Smooth muscle cell (in vitro differentiated cells): ENCODE measurements around the gene POU2F1. TPM values are rescaled to one million over a fixed set of nuclear protein-coding genes. Genes with fewer than 3 reads are reported as not detected.

ENCODE experiments used
- DNase-seq: peaks from one replicate; lab custom pipeline; 2025; ENCODE audit not compliant: unreplicated experiment; lab: John Stamatoyannopoulos, UW
- H2AFZ ChIP-seq: fragments of 200-600 bp; sonication (generic); 2 replicates; pipeline ENCODE4 v1.6.0; 2016; ENCODE audit warnings: antibody characterized with exemption, low read depth, mild to moderate bottlenecking
- H3F3A ChIP-seq: fragments of 200-600 bp; sonication (generic); 2 replicates; pipeline ENCODE4 v1.6.0; 2017; ENCODE audit warnings: antibody characterized with exemption, low read depth
- H3K27ac ChIP-seq: fragments of 200-600 bp; sonication (generic); 2 replicates; pipeline ENCODE4 v1.5.1; 2016; ENCODE audit warnings: low read depth, mild to moderate bottlenecking
- H3K27me3 ChIP-seq: fragments of 200-600 bp; sonication (generic); 2 replicates; pipeline ENCODE4 v1.6.1; 2016; ENCODE audit warnings: low read depth, mild to moderate bottlenecking
- H3K36me3 ChIP-seq: fragments of 200-600 bp; sonication (generic); 2 replicates; pipeline ENCODE4 v1.5.1; 2016; ENCODE audit warnings: low read depth
- H3K4me1 ChIP-seq: fragments of 200-600 bp; sonication (generic); 2 replicates; pipeline ENCODE4 v1.5.1; 2016; ENCODE audit warnings: low read depth
- H3K4me2 ChIP-seq: fragments of 200-600 bp; sonication (generic); 2 replicates; pipeline ENCODE4 v1.6.0; 2016; ENCODE audit warnings: mild to moderate bottlenecking
- H3K4me3 ChIP-seq: fragments of 200-600 bp; sonication (generic); 2 replicates; pipeline ENCODE4 v1.5.1; 2016; ENCODE audit warnings: mild to moderate bottlenecking
- H3K79me2 ChIP-seq: fragments of 200-600 bp; sonication (generic); 2 replicates; pipeline ENCODE4 v1.6.0; 2016; ENCODE audit warnings: low read depth, mild to moderate bottlenecking
- H3K9ac ChIP-seq: fragments of 200-600 bp; sonication (generic); 2 replicates; pipeline ENCODE4 v1.6.0; 2016; ENCODE audit warnings: low read depth
- H3K9me3 ChIP-seq: fragments of 200-600 bp; sonication (generic); replicated peaks from 2 replicates; pipeline ENCODE4 v1.5.1; 2016; ENCODE audit warnings: low read depth
- H4K20me1 ChIP-seq: fragments of 200-600 bp; sonication (generic); 2 replicates; pipeline ENCODE4 v1.6.0; 2016; ENCODE audit warnings: low read depth
- WGBS: methylation state at CpG from one replicate; pipeline ENCODE4 v1.1.7; 2016; ENCODE audit warnings: low lambda C conversion rate; 5-methylcytosine and 5-hydroxymethylcytosine counted together
- polyA plus RNA-seq: library from polyadenylated mRNA; unstranded; fragments of >200 nt; fragmentation: Nextera tagmentation; extraction: Ambion mirVana; gene quantifications from 2 replicates; pipeline ENCODE4 v1.2.1, GENCODE V29; 2016
- total RNA-seq: library from RNA; depleted of rRNA; stranded (reverse); fragments of >200 nt; gene quantifications from 2 replicates; pipeline ENCODE4 v1.2.3, GENCODE V29; 2014
- TF ChIP-seq, protein P1 (sequence below): fragments of 200-600 bp; sonication (generic); IDR thresholded peaks from 2 replicates; pipeline ENCODE4 v1.5.1; 2017; ENCODE audit warnings: borderline replicate concordance, mild to moderate bottlenecking, antibody characterized with exemption; ENCODE audit not compliant: insufficient read depth, poor library complexity, severe bottlenecking

The POU2F1 gene
- total and polyA plus RNA-seq, 2 experiments from 2014 or later, result 5.3 to 15.6 TPM

DNA sequence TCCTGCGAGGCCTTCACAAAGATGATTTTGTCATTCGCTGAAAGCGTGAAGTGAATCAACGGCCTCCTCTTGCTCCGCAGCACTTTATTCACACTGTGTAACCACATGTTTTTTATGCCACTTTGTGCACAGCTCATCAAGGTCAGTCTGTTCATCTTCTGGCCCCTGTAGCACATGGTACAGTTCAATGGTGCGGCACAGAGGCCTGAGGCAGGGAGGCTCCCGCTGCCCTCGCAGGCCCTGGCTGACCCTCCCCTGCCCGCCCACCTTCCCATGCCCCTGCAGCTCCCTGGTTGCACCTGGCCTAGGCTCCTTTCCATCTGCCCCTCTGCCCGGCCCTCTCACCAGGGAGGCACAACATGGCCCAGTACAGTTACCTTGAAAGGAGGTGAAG lies 210.2 kb downstream of the POU2F1 start:
- Histone ChIP-seq H4K20me1 (no peaks in the 10 kb centered on the region), H2AFZ (no peak overlapping the region), H3K9me3 (no peaks in the 10 kb centered on the region), H3K4me3 (no peak overlapping the region), H3K79me2 (no peaks in the 10 kb centered on the region), H3K27me3 (no peaks in the 10 kb centered on the region), H3K4me2 (no peak overlapping the region), H3F3A (no peaks in the 10 kb centered on the region), H3K36me3 (no peaks in the 10 kb centered on the region), H3K4me1 (no peaks in the 10 kb centered on the region), H3K9ac (no peak overlapping the region), H3K27ac (no peak overlapping the region)
- WGBS, result 82% methylated on average over 10 of the region's 10 CpGs
- DNase-seq, result no peak
- TF ChIP-seq, protein P1, sequence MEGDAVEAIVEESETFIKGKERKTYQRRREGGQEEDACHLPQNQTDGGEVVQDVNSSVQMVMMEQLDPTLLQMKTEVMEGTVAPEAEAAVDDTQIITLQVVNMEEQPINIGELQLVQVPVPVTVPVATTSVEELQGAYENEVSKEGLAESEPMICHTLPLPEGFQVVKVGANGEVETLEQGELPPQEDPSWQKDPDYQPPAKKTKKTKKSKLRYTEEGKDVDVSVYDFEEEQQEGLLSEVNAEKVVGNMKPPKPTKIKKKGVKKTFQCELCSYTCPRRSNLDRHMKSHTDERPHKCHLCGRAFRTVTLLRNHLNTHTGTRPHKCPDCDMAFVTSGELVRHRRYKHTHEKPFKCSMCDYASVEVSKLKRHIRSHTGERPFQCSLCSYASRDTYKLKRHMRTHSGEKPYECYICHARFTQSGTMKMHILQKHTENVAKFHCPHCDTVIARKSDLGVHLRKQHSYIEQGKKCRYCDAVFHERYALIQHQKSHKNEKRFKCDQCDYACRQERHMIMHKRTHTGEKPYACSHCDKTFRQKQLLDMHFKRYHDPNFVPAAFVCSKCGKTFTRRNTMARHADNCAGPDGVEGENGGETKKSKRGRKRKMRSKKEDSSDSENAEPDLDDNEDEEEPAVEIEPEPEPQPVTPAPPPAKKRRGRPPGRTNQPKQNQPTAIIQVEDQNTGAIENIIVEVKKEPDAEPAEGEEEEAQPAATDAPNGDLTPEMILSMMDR, result no peak

DNA sequence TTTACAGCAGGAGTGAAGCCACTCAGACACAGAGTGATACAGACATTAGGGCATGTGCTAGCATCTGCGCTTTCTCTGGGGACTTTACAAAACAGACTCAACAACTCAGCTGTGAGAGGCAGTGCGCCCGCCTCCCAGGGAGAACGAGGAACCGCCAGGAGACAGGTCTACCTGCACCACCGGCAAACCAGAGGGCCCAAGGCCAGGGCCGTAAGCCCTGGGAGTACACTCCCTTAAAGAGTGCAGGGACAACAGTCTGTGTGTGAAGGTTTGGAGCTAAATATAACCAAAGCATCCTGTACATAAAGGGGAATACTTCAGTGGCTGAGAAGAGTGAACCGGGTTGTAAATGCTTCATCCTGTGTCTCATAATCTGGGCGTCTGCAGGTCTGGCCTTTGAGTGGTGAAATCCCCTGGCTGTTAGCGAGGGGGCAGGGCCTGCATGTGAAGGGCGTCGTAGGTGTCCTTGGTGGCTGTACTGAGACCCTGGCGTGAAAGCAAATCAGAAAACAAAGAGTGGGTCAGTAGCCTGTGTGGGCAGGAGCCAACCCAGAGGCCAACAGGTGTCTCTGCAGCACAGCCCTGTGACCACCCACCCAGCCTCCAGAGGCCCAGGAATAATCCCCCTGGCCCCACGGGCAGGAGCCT lies 210.7 kb downstream of the POU2F1 start:
- no peak for DNase-seq
- 83% methylated on average over 14 of the region's 14 CpGs for WGBS
- no peaks in the 10 kb centered on the region for H3K9me3 ChIP-seq
- H3F3A ChIP-seq, result no peaks in the 10 kb centered on the region
- H3K27ac ChIP-seq, result no peak overlapping the region
- no peak overlapping the region for H2AFZ ChIP-seq
- no peaks in the 10 kb centered on the region for H3K27me3 ChIP-seq
- H3K9ac ChIP-seq, result no peak overlapping the region
- TF ChIP-seq, protein P1, result no peak
- no peaks in the 10 kb centered on the region for H4K20me1 ChIP-seq
- no peak overlapping the region for H3K4me3 ChIP-seq
- H3K4me2 ChIP-seq, result no peak overlapping the region
- no peaks in the 10 kb centered on the region for H3K36me3 ChIP-seq
- no peaks in the 10 kb centered on the region for H3K79me2 ChIP-seq
- no peaks in the 10 kb centered on the region for H3K4me1 ChIP-seq

DNA sequence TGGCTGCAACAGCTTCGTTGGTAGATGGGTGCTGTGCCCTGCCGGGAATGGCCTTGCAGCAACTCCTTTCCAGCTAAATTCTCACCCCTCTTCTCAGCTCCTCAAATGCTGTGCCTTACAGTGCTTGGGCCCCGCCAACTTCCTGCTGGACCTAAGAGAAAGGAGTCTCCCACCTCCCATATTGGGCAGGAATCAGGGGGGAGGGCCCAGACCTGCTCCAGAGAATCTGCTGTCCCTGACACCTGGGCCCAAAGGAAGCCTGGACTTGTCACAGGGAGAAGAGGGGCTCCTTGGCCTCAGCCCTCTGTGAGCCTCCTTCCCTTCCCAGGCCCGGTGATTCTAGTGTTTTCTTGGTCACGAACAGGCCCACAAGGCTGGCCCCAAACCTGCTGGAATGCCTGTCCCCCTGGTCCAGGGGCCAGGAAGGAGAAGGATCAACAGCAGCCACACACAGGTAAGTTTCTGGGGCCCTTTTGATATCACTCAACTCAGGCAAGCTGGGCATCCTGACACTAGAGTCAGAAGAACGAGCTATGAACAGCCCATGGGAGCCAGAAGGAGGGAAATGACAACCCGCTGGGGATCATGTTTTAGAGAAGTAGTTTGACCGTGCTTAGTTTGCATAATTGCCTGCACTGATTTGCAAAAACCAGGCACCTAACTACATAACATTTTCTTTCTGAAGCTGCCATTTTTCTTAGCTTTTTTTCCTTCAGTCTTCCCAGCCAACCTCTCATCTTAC lies 211.4 kb downstream of the POU2F1 start:
- H3F3A ChIP-seq, result no peaks in the 10 kb centered on the region
- 83% methylated on average over 8 of the region's 8 CpGs for WGBS

More for the DNA sequence above, 211.4 kb downstream of the POU2F1 start:
- no peaks in the 10 kb centered on the region for H3K9me3 ChIP-seq
- TF ChIP-seq, protein P1, result no peak
- no peak overlapping the region for H3K4me2 ChIP-seq
- no peak for DNase-seq
- H3K4me1 ChIP-seq, result no peaks in the 10 kb centered on the region
- H3K79me2 ChIP-seq, result no peaks in the 10 kb centered on the region
- H4K20me1 ChIP-seq, result no peaks in the 10 kb centered on the region
- no peak overlapping the region for H3K27ac ChIP-seq
- H3K9ac ChIP-seq, result no peak overlapping the region
- no peak overlapping the region for H2AFZ ChIP-seq
- no peak overlapping the region for H3K4me3 ChIP-seq
- H3K27me3 ChIP-seq, result no peaks in the 10 kb centered on the region
- H3K36me3 ChIP-seq, result no peaks in the 10 kb centered on the region
